HEK293T (cell line): ENCODE measurements around the gene BRF1.

ENCODE experiments used
- CTCF ChIA-PET: fragments of 350-600 bp; formaldehyde crosslinking; extraction: SDS; loops from one replicate; lab custom pipeline; 2021; ENCODE audit warnings: antibody characterized with exemption, inconsistent platforms; lab: Yijun Ruan, JAX
- POLR2A ChIA-PET: fragments of 350-600 bp; formaldehyde crosslinking; extraction: SDS; loops from one replicate; lab custom pipeline; 2020; ENCODE audit warnings: antibody characterized with exemption, inconsistent platforms; lab: Yijun Ruan, JAX
- DNase-seq: peaks from one replicate; pipeline ENCODE4 v3.0.0; 2012; ENCODE audit warnings: mixed read lengths; ENCODE audit errors: extremely low spot score
- ARNT ChIP-seq: fragments of 450-650 bp; IDR thresholded peaks from 2 replicates; pipeline ENCODE4 v1.6.1; 2017; ENCODE audit warnings: mild to moderate bottlenecking
- BHLHE40 ChIP-seq: fragments of 450-650 bp; IDR thresholded peaks from 2 replicates; pipeline ENCODE4 v1.6.1; 2016; ENCODE audit warnings: mild to moderate bottlenecking, moderate library complexity, borderline replicate concordance
- CTBP1 ChIP-seq: fragments of 450-650 bp; IDR thresholded peaks from 2 replicates; pipeline ENCODE4 v1.6.1; 2016; ENCODE audit warnings: borderline replicate concordance
- ELF4 ChIP-seq: fragments of 450-650 bp; IDR thresholded peaks from 2 replicates; pipeline ENCODE4 v1.6.1; 2017; ENCODE audit warnings: antibody characterized with exemption
- FOXA1 ChIP-seq: fragments of 450-650 bp; IDR thresholded peaks from 2 replicates; pipeline ENCODE4 v1.6.1; 2016; ENCODE audit warnings: mild to moderate bottlenecking
- FOXK2 ChIP-seq: fragments of 450-650 bp; IDR thresholded peaks from 2 replicates; pipeline ENCODE4 v1.6.1; 2016; ENCODE audit warnings: mild to moderate bottlenecking
- FOXM1 ChIP-seq: fragments of 450-650 bp; IDR thresholded peaks from 2 replicates; pipeline ENCODE4 v1.6.1; 2017; ENCODE audit warnings: mild to moderate bottlenecking, borderline replicate concordance
- HDGF ChIP-seq: fragments of 450-650 bp; IDR thresholded peaks from 2 replicates; pipeline ENCODE4 v1.6.1; 2017; ENCODE audit warnings: antibody characterized with exemption, borderline replicate concordance
- L3MBTL2 ChIP-seq: fragments of 450-650 bp; conservative IDR thresholded peaks from 2 replicates; pipeline ENCODE4 v1.6.1; 2016; ENCODE audit warnings: mild to moderate bottlenecking
- LEF1 ChIP-seq: fragments of 450-650 bp; IDR thresholded peaks from 2 replicates; pipeline ENCODE4 v1.6.1; 2017; ENCODE audit warnings: mild to moderate bottlenecking, borderline replicate concordance
- NFRKB ChIP-seq: fragments of 450-650 bp; IDR thresholded peaks from 2 replicates; pipeline ENCODE4 v1.6.1; 2016; ENCODE audit warnings: mild to moderate bottlenecking, moderate library complexity
- PKNOX1 ChIP-seq: fragments of 450-650 bp; IDR thresholded peaks from 2 replicates; pipeline ENCODE4 v1.6.1; 2016
- SP1 ChIP-seq: fragments of 450-650 bp; IDR thresholded peaks from 2 replicates; pipeline ENCODE4 v1.6.1; 2017
- SUZ12 ChIP-seq: fragments of 450-650 bp; IDR thresholded peaks from 2 replicates; pipeline ENCODE4 v1.6.1; 2016; ENCODE audit warnings: mild to moderate bottlenecking
- TARDBP ChIP-seq: fragments of 450-650 bp; IDR thresholded peaks from 2 replicates; pipeline ENCODE4 v1.6.1; 2016
- ZNF384 ChIP-seq: fragments of 450-650 bp; IDR thresholded peaks from 2 replicates; pipeline ENCODE4 v1.6.1; 2016

The BRF1 gene

GRCh38 chr14:105334383-105335230 lies 33.8 kb upstream of the BRF1 start:
- TF ChIP-seq SUZ12 (no peak), L3MBTL2 (no peak), PKNOX1 (no peak), FOXK2 (no peak), ARNT (no peak), SP1 (no peak), ZNF384 (no peak), CTBP1 (no peak), FOXM1 (no peak), TARDBP (no peak), BHLHE40 (no peak), ELF4 (no peak), LEF1 (no peak), NFRKB (no peak), HDGF (no peak)
- ChIA-PET CTCF (interaction anchor here (0.7 to 1.0 kb wide), 2 partner anchors 21 to 92 kb away, joined by 4 read pairs; no protein-coding TSS in a partner anchor), POLR2A (interaction anchor here (0.8 to 1.7 kb wide), 2 partner anchors 20 to 33 kb away, joined by 3 to 5 read pairs; partner anchors contain the start of gene PACS2)
- no peak for DNase-seq

GRCh38 chr14:105333613-105334364 lies 33.0 kb upstream of the BRF1 start:
- CTCF ChIA-PET = interaction anchor here (0.7 to 1.0 kb wide), 2 partner anchors 20 to 91 kb away, joined by 4 read pairs; no protein-coding TSS in a partner anchor
- TF ChIP-seq BHLHE40 = no peak
- no peak for TF ChIP-seq ARNT
- TF ChIP-seq CTBP1 = no peak
- no peak for TF ChIP-seq L3MBTL2
- TF ChIP-seq TARDBP = no peak
- TF ChIP-seq HDGF = no peak
- TF ChIP-seq SP1 = no peak
- TF ChIP-seq FOXM1 = no peak
- no peak for TF ChIP-seq FOXA1
- TF ChIP-seq NFRKB = no peak
- TF ChIP-seq ELF4 = no peak
- DNase-seq = no peak
- POLR2A ChIA-PET = interaction anchor here (0.8 to 1.7 kb wide), 2 partner anchors 19 to 33 kb away, joined by 3 to 5 read pairs; partner anchors contain the start of gene PACS2

GRCh38 chr14:105333020-105333490 lies 32.3 kb upstream of the BRF1 start:
- TF ChIP-seq HDGF = no peak
- no peak for TF ChIP-seq PKNOX1
- no peak for TF ChIP-seq ZNF384
- TF ChIP-seq L3MBTL2 = no peak
- no peak for TF ChIP-seq CTBP1
- TF ChIP-seq TARDBP = no peak
- no peak for TF ChIP-seq FOXA1
- no peak for TF ChIP-seq LEF1
- TF ChIP-seq BHLHE40 = no peak
- TF ChIP-seq ELF4 = no peak
- no peak for TF ChIP-seq FOXK2
- no peak for TF ChIP-seq SP1
- no peak for TF ChIP-seq SUZ12
- TF ChIP-seq FOXM1 = no peak
- no peak for TF ChIP-seq NFRKB
- CTCF ChIA-PET = no interaction called here
- POLR2A ChIA-PET = interaction anchor here (0.6 kb wide), 1 partner anchor 19 kb away, joined by 3 read pairs; the partner anchor contains the start of gene PACS2
- DNase-seq = no peak

GRCh38 chr14:105332350-105332874 lies 31.6 kb upstream of the BRF1 start:
- no peak for TF ChIP-seq LEF1
- no peak for TF ChIP-seq ZNF384
- no peak for TF ChIP-seq FOXK2
- TF ChIP-seq HDGF = no peak
- no peak for TF ChIP-seq SP1
- CTCF ChIA-PET = no interaction called here
- POLR2A ChIA-PET = interaction anchor here (0.6 kb wide), 1 partner anchor 18 kb away, joined by 3 read pairs; the partner anchor contains the start of gene PACS2
- no peak for DNase-seq

GRCh38 chr14:105331575-105332349 lies 31.0 kb upstream of the BRF1 start:
- TF ChIP-seq FOXM1 = no peak
- no peak for TF ChIP-seq ZNF384
- no peak for TF ChIP-seq CTBP1
- TF ChIP-seq TARDBP = no peak
- TF ChIP-seq SUZ12 = no peak
- TF ChIP-seq FOXK2 = no peak
- TF ChIP-seq ELF4 = no peak
- no peak for TF ChIP-seq ARNT
- no peak for TF ChIP-seq LEF1
- no peak for TF ChIP-seq PKNOX1
- no peak for TF ChIP-seq HDGF
- POLR2A ChIA-PET = no interaction called here
- CTCF ChIA-PET = no interaction called here
- DNase-seq = no peak
